DMS114 treated with DMSO at 0.1 percent for 48 hours (cell line): Measurements from ENCODE around the gene KBTBD13.
"Not testable (repeated sequence)": the region's sequence is repeated elsewhere in the genome, so short reads cannot be mapped to it uniquely, and the experiment has no call there.

Source experiments
- DNase-seq: peaks from one replicate; lab custom pipeline; 2025; ENCODE audit not compliant: unreplicated experiment; lab: John Stamatoyannopoulos, UW

The KBTBD13 gene

DNA sequence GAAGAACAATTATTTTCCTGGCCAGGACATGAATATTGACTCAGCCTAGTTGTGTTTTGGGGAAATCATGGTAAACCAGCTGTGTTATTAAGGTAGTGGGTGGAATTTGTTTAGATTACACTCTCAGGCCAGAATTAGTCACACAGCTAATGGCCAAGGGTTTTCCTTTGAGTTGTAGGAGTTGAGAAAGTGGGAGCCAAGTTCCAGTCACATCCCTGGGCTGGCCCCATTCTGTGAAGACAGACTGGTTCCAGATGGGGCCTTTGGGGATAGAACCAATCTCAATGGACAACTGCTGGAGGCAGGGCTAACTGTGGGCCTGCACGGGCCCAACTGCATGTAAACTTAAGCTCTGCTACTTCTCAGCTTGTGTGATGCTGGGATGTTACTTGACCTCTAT is 7.4 kb upstream of the KBTBD13 start:
- no peak for DNase-seq

DNA sequence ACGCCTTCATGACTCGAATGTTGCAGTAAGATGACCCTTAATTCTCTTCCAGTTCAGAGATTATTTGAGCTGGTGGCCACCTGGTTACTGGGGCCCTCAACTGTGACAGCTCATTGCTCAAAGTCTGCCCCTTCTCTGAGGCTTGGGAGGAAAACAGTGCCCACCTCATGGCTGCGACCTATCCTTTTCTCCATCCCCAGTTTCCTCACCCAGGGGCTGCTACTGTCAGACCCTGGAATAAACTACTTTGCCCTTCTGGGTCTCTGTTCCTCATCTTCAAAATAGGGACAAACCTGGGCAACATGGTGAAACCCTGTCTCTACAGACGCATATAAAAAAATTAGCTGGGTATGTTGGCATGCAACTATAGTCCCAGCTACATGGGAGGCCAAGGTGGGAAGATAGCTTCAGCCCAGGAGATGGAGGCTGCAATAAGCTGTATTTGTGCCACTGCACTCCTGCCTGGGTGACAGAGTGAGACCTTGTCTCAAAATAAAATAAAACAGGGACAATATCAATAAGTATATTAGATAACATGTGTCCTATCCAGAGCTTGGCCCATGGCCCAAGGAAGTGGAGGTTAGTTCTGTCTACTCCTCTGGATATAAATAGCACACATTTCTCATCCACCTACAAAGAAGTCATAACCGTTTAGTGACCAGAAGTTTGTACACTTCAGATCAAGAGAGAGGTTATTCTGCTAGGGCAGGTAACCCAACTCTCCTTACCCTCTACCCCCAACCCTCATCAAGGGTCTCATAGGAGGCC is 6.6 kb upstream of the KBTBD13 start:
- DNase-seq: no peak

- no peak for DNase-seq
These were observed 5.2 kb upstream of the KBTBD13 start for GRCh38 chr15:65071381-65071811.

GRCh38 chr15:65072027-65072426 is 4.5 kb upstream of the KBTBD13 start:
- no peak for DNase-seq

DNA sequence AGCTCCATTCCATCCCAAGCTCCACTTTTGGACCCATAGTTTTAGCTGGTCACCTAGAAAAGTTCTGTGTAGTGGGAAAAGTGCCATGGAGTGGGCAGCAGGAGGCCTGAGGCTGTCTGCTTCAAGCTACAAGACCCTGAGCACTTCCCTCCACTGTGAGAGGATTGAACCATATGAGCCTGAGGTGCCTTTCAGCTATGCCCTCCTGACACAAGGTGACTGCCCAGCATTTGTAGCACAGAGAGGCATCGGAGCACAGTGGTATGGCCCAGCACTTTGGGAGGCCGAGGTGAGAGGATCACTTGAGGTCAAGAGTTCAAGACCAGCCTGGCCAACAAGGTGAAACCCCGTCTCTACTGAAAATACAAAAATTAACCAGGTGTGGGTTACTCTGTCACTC is 3.9 kb upstream of the KBTBD13 start:
- DNase-seq: no peak

DNA sequence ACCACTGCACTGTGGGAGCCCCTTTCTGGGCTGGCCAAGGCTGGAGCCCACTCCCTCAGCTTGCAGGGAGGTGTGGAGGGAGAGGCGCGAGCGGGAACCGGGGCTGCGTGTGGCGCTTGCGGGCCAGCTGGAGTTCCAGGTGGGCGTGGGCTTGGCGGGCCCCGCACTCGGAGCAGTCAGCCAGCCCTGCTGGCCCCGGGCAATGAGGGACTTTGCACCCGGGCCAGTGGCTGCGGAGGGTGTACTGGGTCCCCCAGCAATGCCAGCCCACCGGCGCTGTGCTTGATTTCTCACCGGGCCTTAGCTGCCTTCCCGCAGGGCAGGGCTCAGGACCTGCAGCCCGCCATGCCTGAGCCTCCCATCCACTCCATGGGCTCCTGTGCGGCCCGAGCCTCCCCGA is 1.6 kb upstream of the KBTBD13 start:
- DNase-seq: not testable (repeated sequence)

GRCh38 chr15:65075607-65076395 is 745 bp upstream of the KBTBD13 start:
- not testable (repeated sequence) for DNase-seq

GRCh38 chr15:65077291-65077980 is 890 bp downstream of the KBTBD13 start:
- no peak for DNase-seq

- no peak for DNase-seq
These were observed 1.4 kb downstream of the KBTBD13 start for GRCh38 chr15:65077981-65078352.

DNA sequence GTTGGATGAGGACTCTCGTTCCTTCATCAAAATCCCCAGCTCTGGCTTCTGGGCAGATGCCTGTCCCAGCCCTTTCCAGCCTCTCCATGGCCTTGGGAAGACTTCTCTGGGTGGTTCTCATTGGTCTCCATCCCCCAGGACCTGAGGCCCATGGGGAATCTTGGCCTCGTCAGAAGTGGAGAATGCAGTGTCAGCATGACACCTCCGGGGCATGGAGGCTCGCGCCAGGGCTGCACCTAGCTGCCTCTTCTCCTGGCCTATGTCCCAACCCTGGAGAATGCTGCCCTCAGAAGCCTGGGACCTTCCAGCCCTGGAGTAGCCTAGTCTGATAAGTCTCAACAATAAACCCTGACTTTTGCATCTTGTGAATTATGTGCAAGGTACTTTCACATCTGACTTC is 3.0 kb downstream of the KBTBD13 start:
- DNase-seq: no peak

- DNase-seq: no peak
These were observed 4.7 kb downstream of the KBTBD13 start for GRCh38 chr15:65081270-65081669.

DNA sequence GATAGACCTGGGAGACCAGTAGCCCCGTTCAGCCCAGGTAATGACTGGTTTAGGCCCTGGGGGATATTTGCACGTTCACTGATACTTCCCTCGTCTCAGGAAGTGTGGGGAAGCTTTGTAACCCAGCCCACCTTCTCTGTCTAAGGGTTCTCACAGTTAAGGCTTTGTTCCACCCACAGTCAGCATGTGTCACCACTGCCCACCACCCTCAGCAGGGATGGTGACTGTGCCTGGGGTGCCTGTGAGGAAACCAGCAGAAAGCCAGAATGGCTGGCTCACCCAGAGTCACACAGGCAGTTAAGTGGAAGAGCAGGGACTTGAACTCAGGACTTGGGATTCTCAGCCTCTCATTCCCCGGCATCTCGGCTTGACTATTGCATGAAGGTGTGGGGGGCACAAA is 5.2 kb downstream of the KBTBD13 start:
- no peak for DNase-seq

GRCh38 chr15:65082303-65082953 is 5.9 kb downstream of the KBTBD13 start:
- no peak for DNase-seq

GRCh38 chr15:65083262-65083701 is 6.7 kb downstream of the KBTBD13 start:
- peak; percentile 19 for DNase-seq

- DNase-seq: no peak
These were observed 8.1 kb downstream of the KBTBD13 start for GRCh38 chr15:65084500-65085206.

GRCh38 chr15:65085207-65085753 is 8.7 kb downstream of the KBTBD13 start:
- DNase-seq: no peak

DNA sequence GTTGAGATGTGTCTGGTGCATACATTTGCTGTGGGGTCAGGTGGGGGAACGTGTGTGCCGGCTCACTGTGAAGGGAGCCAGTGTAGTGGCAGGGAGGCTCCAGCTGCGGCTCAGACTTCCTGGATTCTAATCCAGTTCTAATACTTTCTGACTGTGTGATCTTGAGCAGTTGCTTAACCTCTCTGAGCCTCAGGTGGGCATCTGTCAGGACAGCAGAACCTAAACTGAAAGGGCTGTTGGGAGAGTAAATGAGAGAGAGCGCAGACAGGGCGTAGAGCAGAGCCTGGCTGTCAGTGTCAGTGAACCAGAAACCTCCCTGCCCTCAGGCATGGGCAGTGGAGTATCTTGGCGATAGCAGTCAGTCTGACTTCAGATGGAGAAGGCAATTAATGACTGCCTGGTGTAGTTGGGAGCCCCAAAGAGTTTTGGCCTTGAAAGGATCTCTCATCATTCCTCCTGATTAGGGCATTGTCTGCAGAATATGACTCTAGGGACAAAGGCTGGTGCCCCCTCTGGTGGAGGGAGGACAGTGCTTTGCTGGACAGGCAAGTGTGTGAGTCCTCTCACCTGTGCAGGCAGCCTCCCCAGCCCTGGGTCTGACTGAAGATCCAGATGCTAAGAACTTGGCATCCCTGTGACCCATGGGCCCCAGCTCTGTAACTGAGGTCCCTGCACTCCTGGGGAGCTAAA is 9.6 kb downstream of the KBTBD13 start:
- DNase-seq: no peak

DNA sequence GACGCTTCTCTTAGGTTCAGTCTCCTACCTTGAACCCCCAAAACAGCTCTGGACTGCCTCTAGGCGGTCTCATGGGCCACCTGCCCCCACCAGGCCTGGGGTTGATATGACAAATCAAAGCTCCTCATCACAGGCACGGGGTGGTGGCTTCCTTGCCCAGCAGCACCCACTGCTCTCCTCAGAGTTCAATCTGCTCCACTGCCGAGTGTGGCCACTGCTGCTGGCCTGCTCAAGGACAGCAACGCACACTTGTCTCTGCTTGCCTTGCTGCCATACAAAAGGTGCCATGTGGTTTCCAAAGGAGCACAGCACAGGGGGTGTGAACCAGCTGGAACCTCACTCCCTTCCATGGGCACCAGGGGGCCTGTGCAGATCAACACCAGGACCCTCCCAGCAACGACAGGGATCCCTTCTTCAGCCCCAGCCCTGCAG is 10.2 kb downstream of the KBTBD13 start:
- peak; percentile 27 for DNase-seq

DNA sequence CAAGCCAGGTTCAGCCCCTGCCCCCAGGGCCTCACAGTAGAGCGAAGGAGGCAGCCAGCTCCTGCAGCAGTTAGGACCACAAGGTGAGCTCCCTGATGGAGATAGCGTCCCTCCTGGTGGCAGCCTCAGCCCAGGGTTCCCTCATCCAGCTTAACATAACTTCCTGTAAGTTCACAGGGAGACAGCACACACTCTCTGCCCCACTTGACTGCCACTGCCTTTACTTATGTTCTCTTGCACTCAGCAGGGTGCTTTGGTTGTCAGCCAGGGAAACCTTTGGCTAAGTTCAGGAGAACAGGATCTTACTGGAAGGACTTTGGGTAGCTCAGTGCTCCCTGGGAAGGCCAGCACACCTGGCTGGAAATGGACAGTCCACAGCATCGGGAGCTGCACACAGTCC is 10.9 kb downstream of the KBTBD13 start:
- no peak for DNase-seq
